PC-3 (cell line): ENCODE data around the gene KANSL1L. TPM values are rescaled to one million over a fixed set of nuclear protein-coding genes. Genes with fewer than 3 reads are reported as not detected.

Experiments
- ATAC-seq: fragments of 200-7000 bp; cut with Tn5 transposase; 2 replicates; pipeline ENCODE4 v1.9.1; 2020; ENCODE audit warnings: mild to moderate bottlenecking, moderate library complexity
- BruUV-seq: library from RNA; stranded (reverse); fragments of 400-500 nt; replicated peaks from 2 replicates; lab custom pipeline; 2021; lab: Mats Ljungman, UMichigan
- CTCF ChIA-PET: fragments of 300-600 bp; sonication (Branson Sonifier 250); formaldehyde crosslinking; loops from one replicate; lab custom pipeline; 2022; ENCODE audit warnings: antibody characterized with exemption; lab: Charles Lee
- POLR2A ChIA-PET: fragments of 300-600 bp; sonication (Branson Sonifier 250); formaldehyde crosslinking; loops from one replicate; lab custom pipeline; 2022; ENCODE audit warnings: antibody characterized with exemption; ENCODE audit not compliant: unreplicated experiment; lab: Charles Lee
- DNase-seq: peaks from one replicate; pipeline ENCODE4 v3.0.0-alpha.2; 2015
- H2AFZ ChIP-seq: fragments of 300-600 bp; sonication (generic); 2 replicates; pipeline ENCODE4 v1.6.0; 2016; ENCODE audit warnings: antibody characterized with exemption, low read length
- H3F3A ChIP-seq: fragments of 300-600 bp; sonication (generic); one replicate; pipeline ENCODE4 v1.6.0; 2017; ENCODE audit warnings: antibody characterized with exemption, low read length, control low read depth, mild to moderate bottlenecking; ENCODE audit not compliant: unreplicated experiment
- H3K27ac ChIP-seq: fragments of 300-600 bp; sonication (generic); 2 replicates; pipeline ENCODE4 v1.5.1; 2016; ENCODE audit warnings: mild to moderate bottlenecking, low read length
- H3K27me3 ChIP-seq: fragments of 300-600 bp; sonication (generic); 2 replicates; pipeline ENCODE4 v1.6.1; 2016; ENCODE audit warnings: low read length, mixed read lengths
- H3K36me3 ChIP-seq: fragments of 300-600 bp; sonication (generic); 2 replicates; pipeline ENCODE4 v1.6.1; 2016; ENCODE audit warnings: low read depth, mixed run types, low read length, mixed read lengths
- H3K4me1 ChIP-seq: fragments of 300-600 bp; sonication (generic); 2 replicates; pipeline ENCODE4 v1.5.1; 2016; ENCODE audit warnings: low read length; ENCODE audit not compliant: insufficient read depth
- H3K4me2 ChIP-seq: fragments of 300-600 bp; sonication (generic); 2 replicates; pipeline ENCODE4 v1.6.0; 2016; ENCODE audit warnings: low read length
- H3K4me3 ChIP-seq: fragments of 300-600 bp; sonication (generic); 2 replicates; pipeline ENCODE4 v1.5.1; 2016; ENCODE audit warnings: mild to moderate bottlenecking, low read length, mixed read lengths
- H3K79me2 ChIP-seq: fragments of 300-600 bp; sonication (generic); 2 replicates; pipeline ENCODE4 v1.6.1; 2017; ENCODE audit warnings: low read length, mixed read lengths
- H3K9ac ChIP-seq: fragments of 300-600 bp; sonication (generic); 2 replicates; pipeline ENCODE4 v1.6.0; 2016; ENCODE audit warnings: mild to moderate bottlenecking, low read length
- H3K9me2 ChIP-seq: fragments of 300-600 bp; sonication (generic); replicated peaks from 2 replicates; pipeline ENCODE4 v1.6.1; 2016; ENCODE audit warnings: mixed run types, low read length, mixed read lengths
- H3K9me3 ChIP-seq: fragments of 300-600 bp; sonication (generic); 2 replicates; pipeline ENCODE4 v1.6.1; 2016; ENCODE audit warnings: low read length, mixed read lengths
- H4K20me1 ChIP-seq: fragments of 300-600 bp; sonication (generic); 2 replicates; pipeline ENCODE4 v1.6.1; 2016; ENCODE audit warnings: low read length, mixed read lengths
- CTCF ChIP-seq: fragments of 300-600 bp; sonication (generic); conservative IDR thresholded peaks from 2 replicates; pipeline ENCODE4 v1.5.1; 2017; ENCODE audit warnings: antibody characterized with exemption, low read depth, mild to moderate bottlenecking, low read length
- EZH2 ChIP-seq: fragments of 300-600 bp; sonication (generic); IDR thresholded peaks from one replicate; pipeline ENCODE4 v1.6.1; 2017; ENCODE audit warnings: antibody characterized with exemption, mild to moderate bottlenecking, low read length; ENCODE audit not compliant: unreplicated experiment
- EZH2phosphoT487 ChIP-seq: fragments of 300-600 bp; sonication (generic); IDR thresholded peaks from 2 replicates; pipeline ENCODE4 v1.6.1; 2018; ENCODE audit warnings: mild to moderate bottlenecking, antibody characterized with exemption, low read length, borderline replicate concordance
- intact Hi-C: fragments of 100-400 bp; cut with micrococcal nuclease; formaldehyde crosslinking; loops from 2 replicates; pipeline ENCODE4 v1.9.0; 2023
- total RNA-seq: library from RNA; depleted of rRNA; stranded (reverse); fragments of >200 nt; gene quantifications from 2 replicates; pipeline ENCODE4 v1.2.3, GENCODE V29; 2014

KANSL1L gene
- total RNA-seq, 1 experiment from 2014 or later: 2.3 TPM

- ATAC-seq (no peak), DNase-seq (no peak)
- H3K4me3 ChIP-seq: no peak overlapping the region
- no peak overlapping the region for H3K4me2 ChIP-seq
- H3K79me2 ChIP-seq: no peaks in the 10 kb centered on the region
- H2AFZ ChIP-seq: no peak overlapping the region
- no peaks in the 10 kb centered on the region for H3K9me3 ChIP-seq
- H3K9me2 ChIP-seq: no peaks in the 10 kb centered on the region
- TF ChIP-seq EZH2phosphoT487: no peak
- TF ChIP-seq CTCF: no peak
- no peak for TF ChIP-seq EZH2
- no peaks in the 10 kb centered on the region for H3F3A ChIP-seq
- POLR2A ChIA-PET: no interaction called here
- no peaks in the 10 kb centered on the region for H3K4me1 ChIP-seq
- no peak overlapping the region for H3K27ac ChIP-seq
- BruUV-seq: no TSS peak
- no peaks in the 10 kb centered on the region for H4K20me1 ChIP-seq
- CTCF ChIA-PET: no interaction called here
- H3K36me3 ChIP-seq: no peaks in the 10 kb centered on the region
- intact Hi-C loops: no loop called here
- peaks cover 59% of the 10 kb centered on the region for H3K27me3 ChIP-seq
- no peak overlapping the region for H3K9ac ChIP-seq
These were observed 180.4 kb downstream of the KANSL1L start for GRCh38 chr2:209990838-209991237.

GRCh38 chr2:209988010-209988409 is 183.2 kb downstream of the KANSL1L start:
- H3K4me1 ChIP-seq: no peaks in the 10 kb centered on the region
- no peak for ATAC-seq
- H3K9me2 ChIP-seq: no peaks in the 10 kb centered on the region
- no peak overlapping the region for H3K9ac ChIP-seq
- no peak overlapping the region for H3K4me2 ChIP-seq
- CTCF ChIA-PET: no interaction called here
- H3K36me3 ChIP-seq: no peaks in the 10 kb centered on the region
- no peak for DNase-seq
- no peaks in the 10 kb centered on the region for H3F3A ChIP-seq
- TF ChIP-seq EZH2phosphoT487: no peak
- TF ChIP-seq CTCF: no peak
- TF ChIP-seq EZH2: no peak
- H3K4me3 ChIP-seq: no peak overlapping the region
- intact Hi-C loops: no loop called here
- no peaks in the 10 kb centered on the region for H3K79me2 ChIP-seq
- POLR2A ChIA-PET: no interaction called here
- no TSS peak for BruUV-seq
- no peaks in the 10 kb centered on the region for H3K9me3 ChIP-seq
- no peak overlapping the region for H3K27ac ChIP-seq
- H3K27me3 ChIP-seq: peaks cover 79% of the 10 kb centered on the region
- no peaks in the 10 kb centered on the region for H4K20me1 ChIP-seq
- H2AFZ ChIP-seq: no peak overlapping the region

GRCh38 chr2:209986415-209986814 is 184.8 kb downstream of the KANSL1L start:
- Histone ChIP-seq H3F3A (no peaks in the 10 kb centered on the region), H3K9ac (no peak overlapping the region), H3K4me1 (no peaks in the 10 kb centered on the region), H3K9me2 (no peaks in the 10 kb centered on the region), H3K36me3 (no peaks in the 10 kb centered on the region), H3K4me2 (no peak overlapping the region), H3K27me3 (peaks cover 89% of the 10 kb centered on the region), H3K9me3 (no peaks in the 10 kb centered on the region), H3K4me3 (no peak overlapping the region), H3K79me2 (no peaks in the 10 kb centered on the region), H2AFZ (no peak overlapping the region), H3K27ac (no peak overlapping the region), H4K20me1 (no peaks in the 10 kb centered on the region)
- no TSS peak for BruUV-seq
- no peak for ATAC-seq
- peak; percentile 19 for DNase-seq
- ChIA-PET CTCF (no interaction called here), POLR2A (no interaction called here)
- TF ChIP-seq EZH2 (no peak), CTCF (no peak), EZH2phosphoT487 (no peak)
- intact Hi-C loops: no loop called here
